GM10248 (cell line): ENCODE results near the gene COL10A1.

Experiments
- CTCF ChIA-PET: fragments of 300-600 bp; sonication (Branson Sonifier 250); formaldehyde crosslinking; extraction: SDS; loops from one replicate; lab custom pipeline; 2021; ENCODE audit warnings: antibody characterized with exemption; lab: Yijun Ruan, JAX
- POLR2A ChIA-PET: fragments of 350-650 bp; sonication (Branson Sonifier 250); formaldehyde crosslinking; extraction: SDS; loops from one replicate; lab custom pipeline; 2020; ENCODE audit warnings: antibody characterized with exemption; lab: Yijun Ruan, JAX
- DNase-seq: peaks from one replicate; pipeline ENCODE4 v3.0.0; 2012; ENCODE audit errors: extremely low spot score
- TF ChIP-seq, protein P1 (sequence below): IDR thresholded peaks from 2 replicates; pipeline ENCODE4 v1.5.1; 2012; ENCODE audit warnings: mild to moderate bottlenecking, low read depth; ENCODE audit errors: extremely low read depth, missing control alignments, control extremely low read depth

The COL10A1 gene

DNA sequence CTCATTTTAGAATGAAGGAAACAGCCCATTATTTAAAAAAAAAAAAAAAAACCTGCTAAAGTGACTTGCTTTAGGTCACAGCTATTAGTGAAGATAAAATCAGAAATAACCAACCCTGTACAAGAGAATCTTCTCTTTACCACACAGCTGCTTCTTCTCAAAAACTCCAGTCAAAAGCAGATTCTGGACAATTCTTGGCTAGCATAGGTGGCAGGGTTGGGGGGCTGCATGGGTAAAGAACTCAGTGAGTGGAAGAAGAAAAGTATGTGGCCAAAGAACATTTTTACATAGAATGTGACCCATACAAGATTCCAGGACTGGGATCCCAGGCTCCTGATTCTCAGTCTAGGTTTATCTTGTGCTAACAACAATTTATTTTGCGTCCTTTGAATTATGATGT, 55.8 kb downstream of the COL10A1 start:
- ChIA-PET CTCF (interaction anchor here (0.8 to 1.1 kb wide), 2 partner anchors 17 to 55 kb away, joined by 3 read pairs; no protein-coding TSS in a partner anchor), POLR2A (no interaction called here)
- TF ChIP-seq, protein P1, sequence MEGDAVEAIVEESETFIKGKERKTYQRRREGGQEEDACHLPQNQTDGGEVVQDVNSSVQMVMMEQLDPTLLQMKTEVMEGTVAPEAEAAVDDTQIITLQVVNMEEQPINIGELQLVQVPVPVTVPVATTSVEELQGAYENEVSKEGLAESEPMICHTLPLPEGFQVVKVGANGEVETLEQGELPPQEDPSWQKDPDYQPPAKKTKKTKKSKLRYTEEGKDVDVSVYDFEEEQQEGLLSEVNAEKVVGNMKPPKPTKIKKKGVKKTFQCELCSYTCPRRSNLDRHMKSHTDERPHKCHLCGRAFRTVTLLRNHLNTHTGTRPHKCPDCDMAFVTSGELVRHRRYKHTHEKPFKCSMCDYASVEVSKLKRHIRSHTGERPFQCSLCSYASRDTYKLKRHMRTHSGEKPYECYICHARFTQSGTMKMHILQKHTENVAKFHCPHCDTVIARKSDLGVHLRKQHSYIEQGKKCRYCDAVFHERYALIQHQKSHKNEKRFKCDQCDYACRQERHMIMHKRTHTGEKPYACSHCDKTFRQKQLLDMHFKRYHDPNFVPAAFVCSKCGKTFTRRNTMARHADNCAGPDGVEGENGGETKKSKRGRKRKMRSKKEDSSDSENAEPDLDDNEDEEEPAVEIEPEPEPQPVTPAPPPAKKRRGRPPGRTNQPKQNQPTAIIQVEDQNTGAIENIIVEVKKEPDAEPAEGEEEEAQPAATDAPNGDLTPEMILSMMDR = no peak
- DNase-seq = no peak
